Measurements from ENCODE around the gene IMPA2.
"Not testable (repeated sequence)": the region's sequence is repeated elsewhere in the genome, so short reads cannot be mapped to it uniquely, and the experiment has no call there.

The IMPA2 gene

DNA sequence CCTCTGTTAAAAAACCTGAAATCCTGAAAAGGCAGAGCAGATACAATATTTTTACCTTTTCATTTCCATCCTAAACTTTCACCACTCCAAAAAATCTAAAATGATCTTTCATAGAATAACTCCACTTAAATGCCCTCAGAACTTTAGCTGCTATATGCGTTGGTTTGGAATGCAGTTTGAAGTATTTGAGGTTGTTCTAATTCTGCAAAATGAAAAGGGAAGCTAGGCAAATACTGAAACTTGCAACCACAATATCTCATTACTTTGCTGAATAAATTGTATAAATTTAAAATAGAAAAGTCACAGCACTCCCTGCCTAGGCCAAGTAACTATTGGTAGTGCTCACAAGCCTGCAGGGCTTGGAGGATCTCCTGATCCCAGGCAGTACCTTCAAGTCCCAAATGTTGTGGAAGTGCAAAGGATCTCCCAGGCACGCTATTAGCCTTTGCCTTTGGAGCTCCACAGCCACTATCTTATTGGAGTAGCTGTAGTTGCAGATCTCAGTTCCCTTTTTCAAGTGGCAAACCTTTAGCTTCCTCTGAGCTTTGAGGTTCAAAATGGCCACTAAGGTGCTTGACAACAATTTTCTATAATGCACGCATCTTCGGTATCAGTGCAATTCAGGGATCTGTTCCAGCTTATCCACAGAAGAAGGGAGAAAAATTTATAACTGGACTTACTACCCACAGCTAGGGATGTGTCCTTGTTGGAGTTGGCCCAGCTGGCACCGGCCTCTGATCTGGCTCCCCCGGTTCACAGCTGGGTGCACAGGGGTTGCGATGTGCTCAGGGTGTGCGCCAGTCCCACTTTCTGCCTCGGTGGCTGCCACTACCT, 68.9 kb downstream of the IMPA2 start:
- no peak for DNase-seq (ENCODE audit: low spot score)

DNA sequence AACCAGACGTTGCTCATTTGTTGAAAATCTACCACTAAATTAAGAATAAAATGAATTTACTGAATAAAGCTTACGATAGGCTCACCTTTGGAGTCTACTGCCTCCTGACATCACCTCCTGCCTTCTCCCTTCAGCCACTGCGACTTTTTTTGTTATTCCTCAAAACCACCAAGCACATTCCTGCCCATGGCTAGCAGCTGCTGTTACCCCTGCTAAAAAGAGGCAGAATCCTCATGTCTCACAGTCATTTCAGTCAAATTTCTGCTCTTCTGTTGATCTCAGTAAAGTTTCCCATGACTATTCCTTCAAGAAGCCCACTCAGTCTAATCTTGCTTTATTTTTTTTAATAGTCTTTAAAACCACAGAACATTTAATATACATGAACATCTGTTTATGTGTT, 71.6 kb downstream of the IMPA2 start:
- DNase-seq (ENCODE audit: low spot score): no peak

DNA sequence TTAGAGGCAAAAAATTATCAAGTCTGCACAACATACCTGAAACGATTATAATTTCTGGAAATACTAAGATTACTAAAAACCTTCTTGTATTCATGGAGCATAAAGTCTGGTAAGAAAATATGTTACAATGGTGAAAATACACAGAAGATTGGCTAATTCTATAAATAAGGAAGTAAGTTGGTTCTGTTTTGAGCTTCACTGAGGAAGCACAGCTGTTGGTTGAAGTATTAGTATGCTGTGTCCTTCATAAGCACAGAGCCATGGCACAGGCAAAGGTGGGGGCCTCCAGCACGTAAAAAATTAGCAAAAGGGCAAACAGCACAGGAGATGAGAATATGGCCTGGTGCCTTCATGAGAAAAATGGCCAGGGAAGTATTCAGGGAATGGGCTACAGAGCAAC, 72.0 kb downstream of the IMPA2 start:
- no peak for DNase-seq (ENCODE audit: low spot score)

DNA sequence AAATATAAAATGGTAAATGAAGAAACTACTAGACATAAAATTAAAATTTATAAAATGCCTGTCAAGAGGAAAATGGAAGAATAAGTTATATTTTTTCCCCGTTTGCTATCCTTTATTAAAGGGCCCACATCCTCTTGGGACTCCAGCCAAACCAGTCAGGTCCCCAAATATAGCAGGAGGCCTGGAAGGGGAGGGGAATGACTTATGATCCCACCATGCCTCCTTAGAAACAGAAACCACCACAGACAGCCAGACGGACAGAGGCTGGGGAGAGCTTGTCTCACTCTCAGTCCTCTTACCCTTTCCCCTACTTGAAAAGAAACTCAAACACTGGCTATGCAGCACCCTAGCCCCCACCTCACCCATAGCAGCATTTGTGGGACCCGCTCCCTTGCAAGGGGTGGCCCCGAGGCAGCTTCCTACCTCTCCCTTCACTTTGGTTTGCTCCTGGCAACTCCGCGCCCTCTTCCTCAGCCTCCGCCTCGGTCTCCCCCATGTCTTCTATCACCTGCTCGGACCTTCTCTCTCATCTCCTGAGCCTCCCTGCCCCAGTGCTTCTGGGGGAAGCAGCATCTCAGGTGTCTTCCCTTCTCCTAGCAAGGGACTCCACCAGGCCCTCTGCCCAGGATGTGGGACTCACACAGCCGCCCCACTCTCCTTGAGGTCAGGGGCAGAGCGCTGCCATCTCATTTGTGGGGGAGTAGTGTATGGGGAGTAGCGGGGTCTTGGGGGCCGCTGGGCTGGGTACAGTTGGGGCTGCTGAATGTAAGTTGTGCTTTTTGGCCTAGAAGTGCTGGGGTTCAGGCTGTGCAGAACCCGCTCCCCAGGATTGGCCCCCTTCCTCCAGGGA, 75.0 kb downstream of the IMPA2 start:
- no peak for DNase-seq (ENCODE audit: low spot score)

DNA sequence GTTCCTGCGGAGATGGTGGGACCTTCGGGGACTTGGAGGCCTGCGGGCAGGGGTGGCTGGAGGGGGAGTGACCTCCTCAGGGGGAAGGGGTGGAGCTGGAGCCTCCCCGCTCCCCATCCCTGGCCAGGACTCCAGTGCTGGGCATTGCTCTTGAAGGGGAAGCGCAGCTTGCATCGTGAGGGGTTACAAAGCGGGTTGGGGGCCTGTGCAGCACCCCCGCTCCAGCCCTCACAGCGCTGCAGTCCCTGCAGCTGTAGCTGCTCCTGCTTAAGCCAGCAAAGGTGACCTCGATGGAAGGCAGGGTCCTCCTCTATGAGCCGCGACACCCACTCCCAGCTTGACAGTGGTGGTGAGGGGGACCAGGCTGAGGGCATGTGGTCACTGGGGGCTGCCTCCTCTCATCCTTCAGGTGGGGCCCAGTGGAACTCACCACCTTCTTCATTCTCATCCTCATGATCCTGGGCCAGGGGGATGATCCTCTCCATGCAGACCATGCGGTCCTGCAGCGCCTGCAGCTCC, 75.6 kb downstream of the IMPA2 start:
- no peak for DNase-seq (ENCODE audit: low spot score)

DNA sequence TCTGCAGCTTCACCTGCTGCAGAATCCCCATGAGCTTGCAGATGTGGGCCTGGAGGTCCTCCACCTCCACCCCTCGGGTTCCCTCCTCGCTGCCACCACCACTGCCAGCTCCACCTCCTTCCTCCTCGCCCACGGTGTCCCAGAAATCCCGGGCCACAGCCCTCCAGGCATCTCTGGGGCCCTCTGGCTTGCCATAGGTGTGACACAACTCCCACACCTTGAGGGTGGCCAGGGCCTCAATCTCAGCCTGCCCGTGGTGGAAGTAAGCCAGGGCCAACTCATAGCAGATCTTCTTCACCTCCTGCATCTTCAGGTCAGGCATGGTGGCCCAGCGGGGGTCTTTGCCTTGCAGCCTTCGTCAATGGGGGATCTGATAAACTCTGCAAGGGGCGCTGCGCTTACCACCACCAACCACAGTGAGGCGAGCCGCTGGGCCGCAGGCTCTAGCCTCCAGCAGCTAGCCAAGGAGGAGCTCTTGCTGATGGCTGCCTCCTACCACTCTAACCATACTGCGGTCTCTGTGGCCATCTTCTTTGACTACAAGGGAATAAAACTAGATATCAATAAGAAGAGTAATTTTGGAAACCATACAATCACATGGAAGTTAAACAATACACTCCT, 76.2 kb downstream of the IMPA2 start:
- DNase-seq (ENCODE audit: low spot score): no peak

DNA sequence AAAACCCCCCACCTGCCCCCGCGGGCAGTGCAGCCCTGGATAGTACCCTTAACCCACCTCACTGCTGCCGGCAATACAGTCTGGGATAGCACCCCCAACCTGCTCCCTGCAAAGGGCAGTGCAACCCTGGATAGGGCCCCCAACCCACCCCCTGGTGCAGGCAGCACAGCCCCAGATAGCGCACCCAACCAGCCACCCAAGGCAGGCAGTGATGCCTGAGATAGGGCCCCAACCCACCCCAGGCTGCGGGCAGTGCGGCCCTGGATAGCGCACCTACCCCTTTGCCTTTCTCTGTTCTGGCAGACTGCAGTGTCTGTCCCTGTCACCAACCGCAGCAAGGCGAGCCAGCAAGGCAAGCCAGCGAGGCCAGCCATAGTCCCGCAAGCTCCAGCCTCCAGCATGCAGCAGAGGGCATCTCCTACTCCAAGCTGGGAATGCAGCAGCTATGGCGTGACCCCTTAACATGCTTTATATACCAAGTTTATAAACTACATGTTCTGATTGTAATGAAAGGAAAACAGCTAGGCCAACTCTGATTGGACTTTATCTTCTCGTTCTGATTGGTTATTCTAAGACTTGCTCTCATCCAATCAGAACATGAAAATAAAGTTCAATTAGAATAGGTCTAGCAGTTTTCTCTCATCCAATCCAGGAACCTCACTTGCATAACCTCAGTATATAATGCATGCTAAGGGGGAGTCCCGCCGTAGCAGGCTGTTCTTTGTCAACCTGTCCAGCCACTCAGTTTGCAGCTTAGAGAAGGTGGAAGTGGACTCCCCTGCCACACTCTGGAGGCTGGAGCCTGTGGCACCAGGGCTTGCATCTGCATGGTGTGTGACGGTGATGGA, 78.3 kb downstream of the IMPA2 start:
- DNase-seq (ENCODE audit: low spot score): no peak

DNA sequence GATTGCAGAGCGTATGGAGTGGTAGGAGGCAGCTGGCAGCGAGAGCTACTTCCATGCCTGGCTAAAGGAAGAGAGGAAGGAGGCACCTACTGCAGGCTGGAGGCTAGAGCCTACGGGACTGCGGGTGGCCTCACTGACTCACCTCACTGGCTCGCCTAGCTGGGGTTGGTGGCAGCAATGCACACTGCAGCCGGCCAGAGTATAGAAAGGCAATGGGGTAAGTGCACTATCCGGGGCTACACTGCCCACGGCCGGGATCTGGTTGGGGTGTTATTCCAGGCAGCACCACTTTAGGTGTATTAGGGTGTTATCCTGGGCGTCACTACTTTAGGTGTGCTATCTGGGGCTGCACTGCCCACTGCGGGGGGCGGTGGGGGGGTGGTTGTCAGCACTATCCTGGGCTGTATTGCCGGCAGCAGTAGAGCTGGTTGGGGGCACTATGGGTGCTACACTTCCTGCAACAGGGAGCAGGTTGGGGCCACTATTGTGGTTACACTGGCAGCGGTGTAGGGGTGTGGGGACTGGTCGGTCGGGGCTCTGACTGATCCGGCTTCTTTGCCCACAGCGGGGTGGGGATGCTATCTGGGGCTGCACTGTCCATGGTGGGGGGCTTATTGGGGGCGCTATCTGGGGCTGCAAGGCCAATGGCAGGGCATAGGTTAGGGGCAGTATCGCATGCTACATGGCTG, 79.0 kb downstream of the IMPA2 start:
- DNase-seq (ENCODE audit: low spot score): no peak

DNA sequence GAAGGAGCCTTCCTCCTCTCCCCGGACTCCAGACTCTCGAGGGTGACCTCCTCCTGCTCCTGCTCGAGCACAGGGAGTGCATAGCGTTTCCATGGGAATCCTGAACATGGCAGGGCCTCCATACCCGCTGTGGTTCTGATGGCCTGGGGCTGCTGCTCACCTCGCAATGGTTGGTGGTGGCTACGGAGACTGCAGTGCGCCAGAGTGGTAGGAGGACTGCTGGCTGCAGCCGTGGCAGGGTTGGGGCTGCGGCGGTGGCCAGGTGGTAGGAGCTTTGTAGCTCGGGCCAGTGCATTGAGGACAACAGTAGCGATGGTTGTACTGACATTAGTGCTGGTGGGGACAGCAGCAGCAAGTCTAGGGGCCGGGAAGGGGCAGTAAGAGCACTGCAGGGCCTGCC, 80.4 kb downstream of the IMPA2 start:
- DNase-seq (ENCODE audit: low spot score): no peak

DNA sequence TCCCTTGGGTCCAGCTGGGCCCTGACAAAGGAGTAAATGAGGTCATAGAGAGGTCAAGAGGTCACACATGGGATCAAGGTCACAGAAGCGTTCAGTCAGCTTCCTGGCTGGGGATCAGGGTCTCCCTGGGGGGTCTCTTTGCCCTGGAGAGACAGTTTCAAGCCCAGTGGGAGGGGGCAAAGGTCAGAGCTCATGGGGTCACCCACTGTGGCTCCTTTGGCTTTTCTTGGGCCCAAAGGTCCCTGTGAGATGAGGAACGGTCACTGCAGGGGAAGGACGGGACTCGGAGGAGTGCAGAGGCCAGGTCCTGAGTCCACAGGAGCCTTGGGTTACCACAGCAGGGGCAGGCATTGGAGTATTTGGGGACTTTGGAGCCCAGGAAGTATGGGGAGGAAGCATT, 81.7 kb downstream of the IMPA2 start:
- no peak for DNase-seq (ENCODE audit: low spot score)

DNA sequence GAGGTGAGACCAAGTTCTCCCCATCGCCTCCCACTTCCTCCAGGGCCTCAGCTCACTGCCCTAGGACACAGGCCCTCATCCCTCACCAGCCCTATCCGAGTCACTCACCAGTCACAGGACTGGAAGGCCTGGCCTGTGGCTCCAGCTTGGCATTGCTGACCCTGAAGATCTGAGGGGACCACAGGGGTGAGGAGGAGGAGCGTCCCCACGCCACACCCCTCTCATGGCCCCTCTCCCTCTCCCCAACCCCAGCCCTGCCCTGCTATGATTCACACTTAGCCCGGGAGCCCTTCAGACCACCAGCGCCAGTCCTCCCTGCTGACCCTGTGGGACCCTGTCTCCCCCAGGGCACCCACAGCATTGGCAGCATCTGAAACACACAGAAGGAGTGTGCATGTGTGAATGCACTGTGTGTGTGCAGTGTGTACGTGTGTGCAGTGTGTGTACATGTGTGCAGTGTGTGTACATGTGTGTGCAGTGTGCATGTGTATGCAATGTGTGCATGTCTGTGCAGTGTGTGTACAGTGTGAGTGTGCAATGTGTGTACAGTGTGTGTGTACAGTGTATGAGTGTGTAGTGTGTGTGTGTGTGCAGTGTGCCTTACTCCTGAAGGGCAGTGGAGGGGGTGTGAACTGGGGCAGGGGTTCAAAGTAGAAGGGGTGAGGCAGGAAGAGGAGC, 82.9 kb downstream of the IMPA2 start:
- DNase-seq (ENCODE audit: low spot score): no peak

DNA sequence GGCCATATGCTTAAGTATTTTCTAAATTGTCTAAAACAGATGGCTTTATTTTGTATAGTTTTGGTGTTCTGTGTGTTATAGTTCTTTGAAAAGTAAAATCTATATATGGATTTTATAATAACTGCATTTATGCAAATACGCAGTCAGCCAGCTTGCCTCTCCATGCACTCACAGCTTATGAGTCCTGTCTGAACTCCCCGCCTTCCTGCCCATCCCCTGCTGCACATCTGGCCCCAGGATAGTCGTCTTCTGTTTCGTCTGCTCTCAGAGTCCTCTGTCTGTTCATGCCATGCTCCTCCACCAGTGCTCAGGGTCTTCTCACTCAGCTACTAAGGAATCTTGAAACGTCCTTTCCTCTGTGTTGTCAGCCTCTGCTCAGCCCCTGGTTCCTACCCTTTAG, 84.1 kb downstream of the IMPA2 start:
- DNase-seq (ENCODE audit: low spot score): no peak

DNA sequence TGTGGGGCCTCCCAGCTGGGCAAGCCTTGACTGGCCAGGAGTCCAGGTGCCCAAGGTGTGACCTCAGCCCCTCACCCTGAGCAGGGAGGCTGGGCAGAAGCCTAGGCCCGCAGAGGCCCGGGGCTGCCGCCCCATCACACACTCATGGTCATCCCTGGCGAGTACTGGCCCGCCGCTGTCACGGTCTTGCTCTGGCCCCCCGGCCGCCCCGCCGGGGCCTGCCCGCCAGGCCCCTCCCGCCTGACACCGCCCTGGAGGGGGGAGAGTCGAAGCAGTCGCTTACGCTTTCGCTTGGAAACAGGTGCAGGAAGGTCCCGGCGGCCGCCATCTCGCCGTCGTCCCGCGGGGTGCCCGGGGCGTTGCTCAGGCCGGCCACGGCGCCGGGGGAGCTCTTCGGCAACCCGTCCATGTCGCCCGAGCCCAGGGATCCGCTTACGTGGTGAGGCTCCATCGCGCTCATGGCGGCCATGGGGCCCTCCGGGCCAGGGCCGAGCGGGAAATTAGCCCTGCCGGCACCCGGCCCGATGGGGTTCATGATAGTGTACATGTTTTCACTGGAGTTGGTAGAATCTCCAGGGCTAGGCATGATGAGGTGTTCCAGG, 85.7 kb downstream of the IMPA2 start:
- DNase-seq (ENCODE audit: low spot score): no peak

DNA sequence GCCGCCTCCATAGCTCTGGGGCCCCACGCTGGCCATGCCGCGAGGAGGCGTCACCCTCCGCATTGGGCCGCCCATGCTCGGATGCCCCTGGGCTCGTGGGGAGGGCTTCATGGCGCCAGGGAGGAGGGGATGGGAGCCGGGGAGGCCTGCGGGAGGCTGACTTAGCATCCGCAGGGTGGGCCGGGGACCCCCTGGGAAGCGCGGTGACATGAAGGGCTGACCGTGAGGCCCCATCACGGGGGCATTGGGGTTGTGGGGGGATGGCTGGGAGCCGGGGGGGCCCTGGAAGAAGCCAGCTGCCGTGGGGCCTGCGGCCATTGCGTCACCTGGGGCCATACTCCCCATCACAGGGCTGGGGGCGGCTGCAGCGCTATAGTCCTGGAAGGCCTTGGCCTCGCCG, 86.4 kb downstream of the IMPA2 start:
- no peak for DNase-seq (ENCODE audit: low spot score)

DNA sequence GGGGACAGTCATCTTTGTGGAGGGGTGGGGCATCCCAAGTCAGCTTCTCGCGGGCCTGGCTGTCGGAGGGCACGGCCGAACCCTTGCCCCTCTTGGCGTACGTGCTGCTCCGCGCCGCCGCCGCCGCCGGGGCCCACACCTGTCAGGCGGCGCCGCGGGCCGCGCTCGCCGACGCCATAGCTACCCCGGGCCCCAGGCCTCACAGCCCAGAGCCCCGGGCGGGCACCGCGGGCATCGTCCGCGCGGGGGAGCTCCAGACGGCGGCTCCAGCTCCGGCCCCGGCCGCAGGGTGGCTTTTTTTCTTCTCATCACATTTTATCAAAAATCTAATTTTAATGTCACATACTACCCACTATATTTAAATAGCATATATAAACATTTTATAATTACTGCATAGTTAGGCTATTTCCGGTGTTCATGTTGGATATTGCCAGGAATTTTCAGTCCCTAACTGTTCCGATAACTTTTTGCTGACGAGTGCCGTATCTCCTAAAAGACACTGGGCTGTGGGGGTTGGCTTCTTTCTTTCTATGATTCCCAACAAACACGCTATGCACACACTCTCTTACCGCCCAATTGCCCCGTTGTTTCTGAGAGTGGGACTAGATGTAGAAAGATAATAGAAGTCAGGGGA, 87.1 kb downstream of the IMPA2 start:
- not testable (repeated sequence) for DNase-seq (ENCODE audit: low spot score)

DNA sequence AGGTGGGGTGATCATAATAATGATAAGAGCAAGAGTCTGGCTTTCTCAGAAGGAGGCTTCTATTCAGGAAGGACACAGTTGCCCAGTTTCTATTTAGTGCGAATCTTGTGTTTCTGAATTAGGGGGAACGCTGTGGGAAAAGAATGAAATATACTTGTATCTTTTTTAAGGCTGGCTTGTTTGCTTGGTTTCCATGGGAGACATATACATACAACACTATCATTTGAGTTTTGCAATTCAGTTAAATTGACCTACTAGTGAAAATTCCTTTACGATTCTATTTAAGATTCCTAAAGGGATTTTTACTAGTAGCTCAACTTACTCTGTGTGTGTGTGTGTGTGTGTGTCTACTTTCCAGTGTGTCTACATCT, 87.6 kb downstream of the IMPA2 start:
- no peak for DNase-seq (ENCODE audit: low spot score)

DNA sequence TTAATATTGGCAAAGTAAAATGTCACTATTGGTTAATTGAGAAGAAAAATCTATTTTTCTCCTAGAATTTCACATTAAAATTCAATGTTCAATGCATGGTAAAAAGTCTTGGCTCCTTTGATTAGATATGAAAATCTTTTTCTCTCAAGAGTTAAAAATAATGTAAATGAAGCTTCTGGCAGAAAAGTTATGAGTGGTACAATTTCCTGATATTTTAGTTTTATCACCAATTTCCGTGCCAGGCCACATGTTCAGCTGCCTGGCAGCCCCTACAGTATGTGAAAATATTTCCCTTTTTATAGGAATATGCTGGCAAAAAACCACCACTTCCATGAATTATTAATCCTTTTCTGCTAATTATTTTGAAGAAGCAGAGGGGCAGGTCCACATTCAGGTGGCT, 89.8 kb downstream of the IMPA2 start:
- DNase-seq (ENCODE audit: low spot score): not testable (repeated sequence)

DNA sequence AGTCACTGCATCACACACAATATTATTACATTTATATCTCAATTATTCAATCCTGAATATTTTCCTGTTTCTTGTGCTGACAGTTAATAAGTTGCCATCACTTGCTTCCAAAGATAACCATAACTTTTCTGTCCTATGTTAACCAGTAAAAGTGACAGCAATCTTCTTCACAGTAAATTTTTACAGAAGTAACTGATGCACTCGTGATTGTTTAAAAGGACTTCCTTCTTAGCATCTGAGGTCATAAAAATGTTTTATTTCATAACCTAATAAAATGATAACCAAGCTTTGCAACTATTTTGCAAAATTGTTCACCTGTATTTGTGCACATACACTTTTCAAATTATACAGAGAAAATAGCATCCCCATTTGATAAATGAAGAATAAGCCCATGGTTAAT, 91.7 kb downstream of the IMPA2 start:
- DNase-seq (ENCODE audit: low spot score): no peak

DNA sequence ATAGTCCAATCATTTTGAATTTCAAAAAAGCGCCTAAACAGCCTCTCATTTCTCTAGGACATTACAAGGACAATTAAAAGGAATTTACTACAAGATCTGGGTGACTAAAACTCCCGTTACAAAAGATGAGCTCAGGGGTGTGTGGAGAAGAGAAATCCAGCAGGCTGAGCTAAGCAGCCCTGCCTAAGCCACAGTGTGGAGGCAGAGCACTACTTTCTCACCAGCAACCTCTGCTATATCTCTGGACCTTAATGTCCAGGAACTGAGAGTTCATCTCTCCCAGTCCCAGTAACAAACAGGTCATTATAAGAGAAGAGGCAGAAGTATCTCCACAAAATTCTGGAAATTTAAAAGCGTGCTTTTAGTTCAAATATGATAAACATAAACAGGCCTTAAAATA, 93.4 kb downstream of the IMPA2 start:
- DNase-seq (ENCODE audit: low spot score): no peak
